ENCODE measurements around the gene SYT1. TPM values are rescaled to one million over a fixed set of nuclear protein-coding genes. Genes with fewer than 3 reads are reported as not detected.
A peak's percentile ranks its signal among the peaks of the same experiment; 100 is the strongest.

Gene SYT1
- total RNA-seq, 1 donor from 2014 or later: 33.2 TPM

- Mint-ChIP-seq H3K36me3 (ENCODE audit: low read depth, unreplicated experiment) (no peaks in the 10 kb centered on the region), H3K27ac (ENCODE audit: unreplicated experiment) (no peak overlapping the region), H3K9me3 (ENCODE audit: unreplicated experiment) (no peaks in the 10 kb centered on the region), H3K27me3 (ENCODE audit: low read depth, unreplicated experiment) (no peaks in the 10 kb centered on the region), H3K4me3 (ENCODE audit: unreplicated experiment) (no peak overlapping the region), H3K4me1 (ENCODE audit: low read depth, unreplicated experiment) (peaks cover 43% of the 10 kb centered on the region)
- Histone ChIP-seq H3K4me3 (ENCODE audit: insufficient read depth, low read depth, low read length) (no peak overlapping the region), H2AFZ (ENCODE audit: low read depth, low read length) (no peak overlapping the region), H3K79me2 (ENCODE audit: insufficient read depth, low read length) (no peaks in the 10 kb centered on the region), H3K9me3 (ENCODE audit: insufficient read depth, low read depth, low read length) (no peaks in the 10 kb centered on the region), H3K4me1 (ENCODE audit: insufficient read depth, low read length) (peaks cover 27% of the 10 kb centered on the region), H3K36me3 (ENCODE audit: insufficient read depth, low read length) (no peaks in the 10 kb centered on the region), H4K20me1 (ENCODE audit: insufficient read depth, low read length) (no peaks in the 10 kb centered on the region), H3K4me2 (ENCODE audit: low read length) (no peak overlapping the region), H3K9ac (ENCODE audit: low read length) (no peak overlapping the region), H3K27me3 (ENCODE audit: insufficient read depth, low read length) (no peaks in the 10 kb centered on the region), H3K27ac (ENCODE audit: low read depth, low read length) (no peak overlapping the region)
- TF ChIP-seq CTCF (IDR thresholded peaks at IDR 0.05; ENCODE audit: insufficient read depth, low read depth, low read length) (no peak), EZH2 (IDR thresholded peaks at IDR 0.05; ENCODE audit: insufficient read depth, low read length) (no peak)
- FAIRE-seq: no peak
- DNase-seq (ENCODE audit: low read depth): no peak
These were observed 549.2 kb downstream of the SYT1 start for GRCh38 chr12:79413796-79414195.

GRCh38 chr12:79414252-79414651 lies 549.7 kb downstream of the SYT1 start:
- Histone ChIP-seq H3K36me3 (ENCODE audit: insufficient read depth, low read length) (no peaks in the 10 kb centered on the region), H3K27me3 (ENCODE audit: insufficient read depth, low read length) (no peaks in the 10 kb centered on the region), H3K27ac (ENCODE audit: low read depth, low read length) (no peak overlapping the region), H2AFZ (ENCODE audit: low read depth, low read length) (no peak overlapping the region), H4K20me1 (ENCODE audit: insufficient read depth, low read length) (no peaks in the 10 kb centered on the region), H3K4me1 (ENCODE audit: insufficient read depth, low read length) (peaks cover 22% of the 10 kb centered on the region), H3K4me2 (ENCODE audit: low read length) (no peak overlapping the region), H3K9ac (ENCODE audit: low read length) (no peak overlapping the region), H3K79me2 (ENCODE audit: insufficient read depth, low read length) (no peaks in the 10 kb centered on the region), H3K4me3 (ENCODE audit: insufficient read depth, low read depth, low read length) (no peak overlapping the region), H3K9me3 (ENCODE audit: insufficient read depth, low read depth, low read length) (no peaks in the 10 kb centered on the region)
- no peaks in the 10 kb centered on the region for H3K27me3 Mint-ChIP-seq (ENCODE audit: low read depth, unreplicated experiment)
- no peaks in the 10 kb centered on the region for H3K9me3 Mint-ChIP-seq (ENCODE audit: unreplicated experiment)
- peaks cover 41% of the 10 kb centered on the region for H3K4me1 Mint-ChIP-seq (ENCODE audit: low read depth, unreplicated experiment)
- no peak overlapping the region for H3K4me3 Mint-ChIP-seq (ENCODE audit: unreplicated experiment)
- FAIRE-seq (no peak), DNase-seq (ENCODE audit: low read depth) (no peak)
- no peak overlapping the region for H3K27ac Mint-ChIP-seq (ENCODE audit: unreplicated experiment)
- no peaks in the 10 kb centered on the region for H3K36me3 Mint-ChIP-seq (ENCODE audit: low read depth, unreplicated experiment)
- TF ChIP-seq EZH2 (IDR thresholded peaks at IDR 0.05; ENCODE audit: insufficient read depth, low read length) (no peak), CTCF (IDR thresholded peaks at IDR 0.05; ENCODE audit: insufficient read depth, low read depth, low read length) (no peak)

GRCh38 chr12:79415321-79415720 lies 550.7 kb downstream of the SYT1 start:
- H3K9me3 ChIP-seq (ENCODE audit: insufficient read depth, low read depth, low read length): no peaks in the 10 kb centered on the region
- peaks cover 40% of the 10 kb centered on the region for H3K4me1 Mint-ChIP-seq (ENCODE audit: low read depth, unreplicated experiment)
- H3K36me3 Mint-ChIP-seq (ENCODE audit: low read depth, unreplicated experiment): no peaks in the 10 kb centered on the region
- DNase-seq (ENCODE audit: low read depth) (peak; percentile 60), FAIRE-seq (no peak)
- H3K27me3 ChIP-seq (ENCODE audit: insufficient read depth, low read length): no peaks in the 10 kb centered on the region
- no peaks in the 10 kb centered on the region for H3K36me3 ChIP-seq (ENCODE audit: insufficient read depth, low read length)
- no peak overlapping the region for H3K4me3 ChIP-seq (ENCODE audit: insufficient read depth, low read depth, low read length)
- no peaks in the 10 kb centered on the region for H3K9me3 Mint-ChIP-seq (ENCODE audit: unreplicated experiment)
- H2AFZ ChIP-seq (ENCODE audit: low read depth, low read length): no peak overlapping the region
- no peak overlapping the region for H3K27ac ChIP-seq (ENCODE audit: low read depth, low read length)
- no peaks in the 10 kb centered on the region for H3K79me2 ChIP-seq (ENCODE audit: insufficient read depth, low read length)
- no peaks in the 10 kb centered on the region for H3K27me3 Mint-ChIP-seq (ENCODE audit: low read depth, unreplicated experiment)
- no peak overlapping the region for H3K9ac ChIP-seq (ENCODE audit: low read length)
- H4K20me1 ChIP-seq (ENCODE audit: insufficient read depth, low read length): no peaks in the 10 kb centered on the region
- H3K4me2 ChIP-seq (ENCODE audit: low read length): peak overlapping the region; percentile 2
- no peak for TF ChIP-seq EZH2 (IDR thresholded peaks at IDR 0.05; ENCODE audit: insufficient read depth, low read length)
- no peak for TF ChIP-seq CTCF (IDR thresholded peaks at IDR 0.05; ENCODE audit: insufficient read depth, low read depth, low read length)
- peak overlapping the region; percentile 88 for H3K27ac Mint-ChIP-seq (ENCODE audit: unreplicated experiment)
- H3K4me1 ChIP-seq (ENCODE audit: insufficient read depth, low read length): peaks cover 19% of the 10 kb centered on the region
- H3K4me3 Mint-ChIP-seq (ENCODE audit: unreplicated experiment): no peak overlapping the region

All from astrocyte (in vitro differentiated cells and primary cell).